Activated T-cell treated with anti-CD3 and anti-CD28 coated beads, Interleukin-2, amount 50 U/mL, for 1 hour (primary cell): ENCODE results near the gene RPL39.
"Not testable (repeated sequence)": the region's sequence is repeated elsewhere in the genome, so short reads cannot be mapped to it uniquely, and the experiment has no call there.

ENCODE experiments used
- DNase-seq: peaks from one replicate; pipeline ENCODE4 v3.0.0-alpha.2; 2020

RPL39 gene

DNA sequence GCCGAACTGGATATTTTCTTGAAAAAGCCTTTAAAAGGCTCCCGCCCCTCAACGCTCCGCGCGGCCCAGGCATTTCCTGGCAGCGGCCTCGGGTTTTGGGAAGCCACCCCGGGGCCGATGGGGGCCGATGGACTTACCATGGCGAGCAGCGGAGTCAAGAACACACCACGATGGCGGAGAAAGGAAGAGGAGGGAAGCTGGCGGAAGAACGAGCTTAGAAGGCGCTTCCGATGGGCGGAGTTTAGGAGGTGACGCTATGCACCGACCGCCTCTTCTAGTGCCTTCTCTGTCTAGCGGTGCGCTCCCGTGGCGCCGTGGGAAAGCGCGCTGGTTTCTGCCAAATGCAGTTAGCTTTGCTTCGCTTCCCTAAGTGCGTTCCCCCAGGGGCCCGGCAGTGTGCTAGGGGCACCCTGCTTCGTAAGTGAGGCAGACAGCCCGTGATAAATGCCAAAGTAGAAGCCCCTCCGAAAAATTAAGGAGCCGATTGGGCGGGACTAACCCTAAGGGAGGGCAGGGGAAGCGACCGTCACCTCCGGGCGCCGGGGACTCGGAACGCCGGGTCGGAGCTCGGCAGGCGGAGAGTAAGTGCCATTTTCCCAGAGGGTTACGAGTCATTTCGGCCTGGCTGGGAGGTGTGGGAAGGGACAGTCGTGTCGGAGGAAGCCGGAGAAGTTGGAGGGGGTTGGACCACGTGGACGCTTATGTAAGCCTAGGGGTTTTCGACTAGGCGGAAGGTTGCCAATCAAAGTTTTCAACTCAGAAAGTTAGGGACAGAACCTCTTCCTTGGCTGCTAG is at the start of gene RPL39:
Gene RPL39 (minus strand): TSS at position 194 of the 795 bp plus-strand sequence. CDS start 54 bp downstream, at position 140.
- DNase-seq = peak; percentile 77

DNA sequence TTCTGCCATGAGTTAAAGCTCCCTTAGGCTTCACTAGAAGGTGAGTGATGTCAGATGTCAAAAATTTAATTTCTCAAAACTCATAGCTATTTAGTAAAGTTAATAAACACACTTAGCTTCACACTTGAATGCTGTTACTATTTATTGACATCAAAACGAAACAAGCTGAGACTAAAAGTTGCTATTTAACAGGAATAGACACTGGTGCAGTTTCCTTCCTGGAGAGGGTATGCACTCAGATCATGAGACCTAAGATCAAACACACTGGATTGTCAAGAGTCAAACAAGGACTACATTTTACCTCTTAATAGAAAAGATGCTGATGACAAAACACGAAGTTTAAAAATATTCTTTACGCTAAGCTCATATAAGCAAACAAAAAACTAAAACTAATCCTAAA is 42.5 kb upstream of the RPL39 start:
- DNase-seq = no peak

DNA sequence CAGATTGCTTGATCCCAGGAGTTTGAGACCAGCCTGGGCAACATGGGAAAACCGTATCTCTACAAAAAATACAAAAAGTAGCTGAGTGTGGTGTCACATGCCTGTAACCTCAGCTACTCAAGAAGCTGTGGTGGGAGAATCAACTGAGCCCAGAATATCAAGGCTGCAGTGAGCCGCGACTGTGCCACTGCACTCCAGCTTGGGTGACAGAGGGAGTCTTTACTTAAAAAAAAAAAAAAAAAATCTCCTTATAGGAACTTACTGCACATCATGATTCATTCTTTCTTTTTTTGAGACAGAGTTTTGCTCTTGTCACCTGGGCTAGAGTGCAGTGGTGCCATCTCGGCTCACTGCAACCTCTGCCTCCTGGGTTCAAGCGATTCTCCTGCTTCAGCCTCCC is 37.0 kb upstream of the RPL39 start:
- no peak for DNase-seq

DNA sequence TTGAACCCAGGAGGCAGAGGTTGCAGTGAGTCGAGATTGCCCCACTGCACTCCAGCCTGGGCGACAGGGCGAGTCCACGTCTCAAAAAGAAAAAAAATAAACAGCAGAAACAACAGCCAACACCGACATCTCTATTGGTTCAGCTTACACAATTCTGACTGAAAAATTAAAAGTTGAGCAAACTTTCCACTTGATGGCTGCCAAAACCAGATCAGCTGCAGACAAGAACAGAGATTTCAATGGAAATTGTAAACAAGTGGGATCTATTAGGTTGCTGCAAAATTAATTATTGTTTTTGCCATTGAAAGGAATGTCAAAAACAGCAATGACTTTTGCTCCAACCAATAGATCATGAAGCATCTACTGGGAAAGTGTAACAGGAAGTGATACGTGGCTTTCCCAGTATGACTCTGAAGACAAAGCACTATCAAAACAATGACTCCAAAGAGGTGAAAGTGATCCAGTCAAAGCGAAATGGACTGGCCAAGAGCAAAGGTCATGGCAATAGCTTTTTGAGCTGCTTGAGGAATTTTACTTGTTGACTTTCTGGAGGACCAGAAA is 35.0 kb upstream of the RPL39 start:
- no peak for DNase-seq

DNA sequence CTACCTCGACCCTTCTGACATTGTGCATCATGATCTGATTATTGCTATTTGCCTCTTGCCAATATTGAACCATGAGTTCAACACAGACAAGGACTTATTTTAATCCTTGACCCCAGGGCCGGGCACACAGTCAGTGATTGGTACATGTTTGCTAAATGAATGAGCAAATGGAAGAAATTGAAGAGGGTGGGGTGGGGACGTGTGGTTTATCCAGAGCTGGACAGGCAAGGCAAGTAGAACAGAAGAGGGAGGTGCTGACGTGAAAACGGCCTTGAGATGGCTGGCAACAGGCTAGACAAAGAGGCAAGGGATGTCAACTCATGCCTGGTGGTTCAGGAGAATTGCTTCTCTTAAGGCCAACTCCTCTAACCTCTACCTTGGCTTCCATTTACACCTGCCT is 32.8 kb upstream of the RPL39 start:
- DNase-seq = not testable (repeated sequence)

DNA sequence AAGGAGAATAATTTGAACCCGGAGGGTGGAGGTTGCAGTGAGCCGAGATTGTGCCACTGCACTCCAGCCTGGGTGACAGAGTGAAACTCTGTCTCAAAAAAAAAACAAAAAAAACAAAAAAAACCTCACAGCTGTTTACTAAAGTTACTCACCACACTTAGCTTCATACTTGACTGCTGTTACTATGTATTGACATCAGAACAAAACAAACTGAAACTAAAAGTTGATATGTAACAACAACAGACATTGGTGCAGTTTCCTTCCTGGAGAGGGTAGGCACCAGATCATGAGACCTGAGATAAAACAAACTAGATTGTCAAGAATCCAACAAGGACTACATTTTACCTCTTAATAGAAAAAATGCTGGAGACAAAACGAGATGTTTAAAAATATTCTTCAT is 30.3 kb upstream of the RPL39 start:
- not testable (repeated sequence) for DNase-seq

DNA sequence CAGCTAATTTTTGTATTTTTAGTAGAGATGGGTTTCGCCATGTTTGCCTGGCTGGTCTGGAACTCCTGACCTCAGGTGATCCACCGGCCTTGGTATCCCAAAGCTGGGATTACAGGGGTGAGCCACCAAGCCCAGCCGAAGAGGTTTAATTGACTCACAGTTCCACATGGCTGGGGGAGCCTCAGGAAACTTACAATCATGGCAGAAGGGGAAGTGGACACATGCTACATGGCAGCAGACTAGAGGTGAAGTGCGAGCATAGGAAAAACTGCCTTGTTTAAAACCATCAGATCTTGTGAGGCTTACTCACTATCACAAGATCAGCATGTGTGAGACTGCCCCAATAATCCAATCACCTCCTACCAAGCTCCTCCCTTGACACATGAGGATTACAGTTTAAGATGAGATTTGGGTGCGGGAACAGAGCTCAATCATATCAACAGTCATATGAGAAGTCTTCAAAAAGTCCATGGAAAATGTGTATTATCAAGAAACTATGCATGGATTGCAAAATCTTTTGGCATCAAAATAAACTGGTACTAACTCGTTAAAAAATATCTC is 25.8 kb upstream of the RPL39 start:
- no peak for DNase-seq

DNA sequence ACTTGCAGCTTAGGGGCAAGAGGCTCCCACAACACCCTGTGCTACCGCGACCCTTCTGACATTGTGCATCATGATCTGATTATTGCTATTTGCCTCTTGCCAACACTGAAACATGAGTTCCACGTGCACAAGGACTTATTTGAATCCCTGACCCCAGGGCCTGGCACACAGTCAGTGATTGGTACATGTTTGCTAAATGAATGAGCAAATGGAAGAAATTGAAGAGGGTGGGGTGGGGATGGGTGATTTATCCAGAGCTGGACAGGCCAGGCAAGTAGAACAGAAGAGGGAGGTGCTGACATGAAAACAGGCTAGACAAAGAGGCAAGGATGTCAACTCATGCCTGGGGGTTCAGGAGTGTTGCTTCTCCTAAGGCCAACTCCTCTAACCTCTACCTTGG is 24.9 kb upstream of the RPL39 start:
- no peak for DNase-seq

DNA sequence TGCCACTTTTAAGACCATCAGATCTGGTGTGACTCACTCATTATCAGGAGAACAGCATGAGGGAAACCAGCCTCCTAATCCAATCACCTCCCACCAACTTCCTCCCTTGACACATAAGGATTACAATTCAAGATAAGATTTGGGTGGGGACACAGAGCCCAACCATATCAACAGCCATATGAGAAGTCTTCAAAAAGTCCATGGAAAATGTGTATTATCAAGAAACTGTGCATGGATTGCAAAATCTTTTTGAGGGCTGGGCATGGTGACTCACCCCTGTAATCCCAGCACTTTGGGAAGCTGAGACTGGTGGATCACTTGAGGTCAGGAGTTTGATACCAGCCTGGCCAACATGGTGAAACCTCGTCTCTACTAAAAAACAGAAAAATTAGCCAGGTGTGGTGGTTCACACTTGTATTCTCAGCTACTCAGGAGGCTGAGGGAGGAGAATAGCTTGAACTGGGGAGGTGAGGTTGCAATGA is 17.8 kb upstream of the RPL39 start:
- DNase-seq = no peak

DNA sequence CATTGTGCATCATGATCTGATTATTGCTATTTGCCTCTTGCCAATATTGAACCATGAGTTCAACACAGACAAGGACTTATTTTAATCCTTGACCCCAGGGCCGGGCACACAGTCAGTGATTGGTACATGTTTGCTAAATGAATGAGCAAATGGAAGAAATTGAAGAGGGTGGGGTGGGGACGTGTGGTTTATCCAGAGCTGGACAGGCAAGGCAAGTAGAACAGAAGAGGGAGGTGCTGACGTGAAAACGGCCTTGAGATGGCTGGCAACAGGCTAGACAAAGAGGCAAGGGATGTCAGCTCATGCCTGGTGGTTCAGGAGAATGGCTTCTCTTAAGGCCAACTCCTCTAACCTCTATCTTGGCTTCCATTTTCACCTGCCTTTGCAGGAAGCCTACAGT is 17.0 kb upstream of the RPL39 start:
- DNase-seq = not testable (repeated sequence)

DNA sequence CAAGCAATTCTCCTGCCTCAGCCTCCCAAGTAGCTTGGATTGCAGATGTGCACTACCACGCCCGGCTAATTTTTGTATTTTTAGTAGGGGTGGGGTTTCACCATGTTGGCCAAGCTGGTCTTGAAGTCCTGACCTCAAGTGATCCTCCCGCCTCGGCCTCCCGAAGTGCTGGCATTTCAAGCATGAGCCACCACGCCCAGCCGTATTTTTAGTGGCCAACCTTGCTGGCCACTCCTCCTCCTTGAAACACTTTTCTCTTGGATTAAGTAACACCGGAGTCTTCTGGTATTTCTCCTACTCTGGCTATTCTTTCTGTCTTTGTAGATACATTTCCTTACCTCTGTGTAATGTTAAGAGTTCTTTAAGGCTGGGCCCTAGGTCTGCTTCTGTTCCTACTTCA is 11.1 kb upstream of the RPL39 start:
- DNase-seq = no peak

DNA sequence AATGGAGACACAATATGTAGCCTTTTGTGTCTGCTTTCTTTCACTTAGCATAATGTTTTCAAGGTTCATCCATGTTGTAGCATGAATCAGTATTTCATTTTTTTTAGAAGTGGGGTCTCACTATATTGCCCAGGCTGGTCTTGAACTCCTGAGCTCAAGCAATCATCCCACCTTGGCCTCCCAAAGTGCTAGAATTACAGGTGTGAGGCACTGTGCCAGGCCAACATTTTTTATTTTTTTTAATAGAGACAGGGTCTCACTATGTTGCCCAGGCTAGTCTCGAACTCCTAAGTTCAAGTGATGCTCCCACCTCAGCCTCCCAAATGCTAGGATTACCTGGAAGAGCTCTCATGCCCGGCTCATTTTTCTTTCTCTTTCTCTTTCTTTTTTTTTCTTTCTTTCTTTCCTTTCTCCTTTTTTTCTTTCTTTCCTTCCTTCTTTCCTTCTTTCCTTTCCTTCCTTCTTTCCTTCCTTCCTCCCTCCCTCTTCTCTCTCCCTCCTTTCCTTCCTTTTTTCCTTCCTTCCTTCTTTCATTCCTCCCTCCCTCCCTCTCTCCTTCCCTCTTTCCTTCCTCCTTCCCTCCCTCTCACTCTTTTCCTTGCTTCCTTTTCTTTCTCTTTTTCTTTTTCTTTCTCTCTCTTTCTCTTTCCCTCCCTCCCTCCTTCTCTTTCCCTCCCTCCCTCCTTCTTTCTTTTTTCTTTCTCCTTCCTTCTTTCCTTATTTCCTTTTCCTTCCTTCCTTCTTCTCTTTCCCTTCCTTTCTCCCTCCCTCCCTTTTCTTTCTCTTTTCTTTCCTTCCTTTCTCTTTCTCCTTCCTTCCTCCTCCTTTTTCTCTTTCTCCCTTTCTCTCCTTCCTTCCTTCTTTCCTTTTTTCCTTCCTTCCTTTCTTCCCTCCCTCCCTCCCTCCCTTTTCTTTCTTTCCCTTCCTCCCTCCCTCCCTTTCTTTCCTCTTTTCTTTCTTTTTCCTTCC is 10.1 kb upstream of the RPL39 start:
- DNase-seq = no peak

DNA sequence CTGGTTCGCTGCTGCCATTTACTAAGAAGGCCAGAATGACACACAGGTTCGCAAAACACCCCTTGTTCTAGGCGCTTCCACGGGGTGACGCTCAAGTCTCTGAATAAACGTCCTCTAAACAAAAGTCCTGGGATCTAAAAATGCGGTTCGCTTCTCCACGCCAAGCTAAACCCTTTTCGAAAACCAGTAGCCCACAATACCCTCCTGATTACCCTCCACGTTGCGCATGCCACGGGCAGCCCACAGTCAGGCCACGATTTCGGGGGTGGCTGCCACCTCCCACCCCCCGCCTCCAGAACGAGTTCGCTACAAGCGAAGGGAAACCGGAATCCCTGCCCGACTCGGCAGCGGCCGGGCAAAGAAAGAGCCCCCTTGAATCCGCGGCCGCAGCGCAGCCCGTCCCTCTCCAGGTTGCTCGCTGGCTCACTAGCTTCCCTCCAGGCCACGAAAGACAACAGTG is 423 bp downstream of the RPL39 start:
- DNase-seq = peak; percentile 52

DNA sequence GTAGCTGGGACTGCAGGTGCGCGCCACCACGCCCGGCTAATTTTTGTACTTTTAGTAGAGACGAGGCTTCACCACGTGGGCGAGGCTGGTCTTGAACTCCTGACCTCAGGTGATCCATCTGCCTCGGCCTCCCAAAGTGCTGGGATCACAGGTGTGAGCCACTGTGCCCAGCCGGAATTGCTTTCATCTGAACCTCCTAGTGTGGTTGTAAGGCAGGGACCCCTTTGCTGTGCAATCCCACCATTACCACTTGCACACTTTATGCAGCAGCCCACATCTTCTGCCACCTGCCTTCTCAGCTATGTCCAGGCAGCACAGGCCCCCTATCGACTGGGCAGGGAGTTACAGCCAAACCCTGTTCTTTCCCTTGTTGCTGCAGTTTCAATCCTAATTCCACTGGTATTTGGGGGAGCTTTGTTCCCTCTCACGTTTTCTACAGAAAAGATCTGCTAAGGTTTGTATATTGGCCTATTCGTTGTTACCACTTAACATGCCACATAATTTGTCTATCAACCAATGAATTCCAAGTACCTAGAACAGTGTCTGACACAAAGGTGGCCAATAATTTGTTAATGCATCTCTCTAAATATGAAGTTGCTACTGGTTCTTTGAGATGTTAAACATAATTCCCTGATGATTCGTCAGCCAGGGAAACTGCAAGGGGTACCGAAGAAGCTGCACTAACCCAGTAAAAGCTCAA is 6.5 kb downstream of the RPL39 start:
- peak; percentile 60 for DNase-seq

DNA sequence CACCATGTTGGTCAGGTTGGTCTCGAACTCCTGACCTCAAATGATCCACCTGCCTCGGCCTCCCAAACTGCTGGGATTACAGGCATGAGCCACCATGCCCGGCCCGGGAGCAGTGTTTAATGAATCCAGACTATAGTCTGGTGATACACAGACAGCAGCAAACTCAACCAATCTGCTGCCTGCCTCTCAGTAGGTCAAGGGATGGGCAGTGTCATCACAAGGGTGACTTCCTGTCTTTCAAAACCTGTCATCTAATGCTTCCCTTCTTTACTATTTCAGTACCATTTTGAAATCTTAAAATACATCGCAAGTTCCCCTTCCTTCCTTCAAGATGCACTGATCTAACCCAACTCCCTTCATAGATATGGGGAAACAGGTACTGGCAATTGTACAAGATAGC is 8.4 kb downstream of the RPL39 start:
- no peak for DNase-seq

DNA sequence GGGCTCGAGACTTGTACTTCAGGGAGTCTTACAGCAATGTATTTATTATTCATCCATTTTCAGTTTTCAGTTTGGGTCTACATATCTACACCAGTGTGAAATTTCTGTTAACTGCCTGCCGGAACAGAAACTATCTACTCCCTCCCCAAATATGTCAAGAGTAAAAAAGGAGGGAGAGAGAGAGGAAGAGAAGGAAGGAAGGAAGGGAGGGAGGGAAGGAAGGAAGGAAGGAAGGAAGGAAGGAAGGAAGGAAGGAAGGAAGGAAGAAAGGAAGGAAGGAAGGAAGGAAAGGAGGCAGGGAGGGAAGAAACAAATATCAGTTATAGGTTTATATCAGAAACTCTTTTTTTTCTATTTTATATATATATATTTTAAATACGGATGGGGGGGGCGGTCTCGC is 12.6 kb downstream of the RPL39 start:
- no peak for DNase-seq

DNA sequence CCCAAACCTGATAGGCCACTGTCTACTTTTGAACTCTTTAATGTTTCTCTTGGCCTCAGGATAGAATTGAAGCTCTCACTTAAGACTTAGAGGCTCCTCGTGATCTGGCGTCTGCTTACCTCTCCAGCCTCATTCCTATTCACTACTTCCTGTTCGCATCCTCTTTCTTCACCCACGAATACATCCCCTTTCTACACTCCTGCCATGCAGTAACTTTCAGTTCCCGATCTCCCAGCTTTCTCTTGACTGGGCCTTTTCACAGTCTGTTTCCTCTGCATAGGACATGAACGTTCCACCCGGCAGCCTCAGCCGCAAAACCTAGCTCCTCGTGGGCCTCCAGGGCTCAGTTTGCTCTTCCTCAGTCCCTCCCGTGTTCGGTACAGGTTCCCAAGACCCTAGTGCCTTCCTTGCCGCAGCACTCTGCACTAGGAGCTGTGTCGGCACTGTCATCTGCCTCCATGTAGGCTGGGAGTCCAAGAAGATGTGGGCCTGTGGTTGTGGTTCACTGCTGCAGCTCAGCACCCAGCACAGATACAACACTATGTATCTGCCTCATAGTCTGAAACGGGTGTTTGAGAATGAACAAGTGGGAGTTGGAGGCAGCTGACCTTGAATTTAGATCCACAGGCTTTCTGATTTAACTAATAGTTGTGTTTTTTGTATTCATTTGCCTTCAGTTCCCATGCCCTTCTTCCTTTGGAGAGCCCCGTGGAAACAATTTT is 15.8 kb downstream of the RPL39 start:
- DNase-seq = no peak

DNA sequence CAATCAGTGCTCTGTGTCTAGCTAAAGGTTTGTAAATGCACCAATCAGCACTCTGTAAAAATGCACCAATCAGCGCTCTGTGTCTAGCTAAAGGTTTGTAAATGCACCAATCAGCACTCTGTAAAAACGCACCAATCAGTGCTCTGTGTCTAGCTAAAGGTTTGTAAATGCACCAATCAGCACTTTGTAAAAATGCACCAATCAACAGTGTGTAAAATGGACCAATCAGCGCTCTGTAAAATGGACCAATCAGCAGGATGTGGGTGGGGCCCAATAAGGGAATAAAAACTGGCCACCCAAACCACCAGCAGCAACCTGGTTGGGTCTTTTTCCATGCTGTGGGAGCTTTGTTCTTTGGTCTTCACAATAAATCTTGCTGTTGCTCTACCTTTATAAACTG is 22.0 kb downstream of the RPL39 start:
- not testable (repeated sequence) for DNase-seq

DNA sequence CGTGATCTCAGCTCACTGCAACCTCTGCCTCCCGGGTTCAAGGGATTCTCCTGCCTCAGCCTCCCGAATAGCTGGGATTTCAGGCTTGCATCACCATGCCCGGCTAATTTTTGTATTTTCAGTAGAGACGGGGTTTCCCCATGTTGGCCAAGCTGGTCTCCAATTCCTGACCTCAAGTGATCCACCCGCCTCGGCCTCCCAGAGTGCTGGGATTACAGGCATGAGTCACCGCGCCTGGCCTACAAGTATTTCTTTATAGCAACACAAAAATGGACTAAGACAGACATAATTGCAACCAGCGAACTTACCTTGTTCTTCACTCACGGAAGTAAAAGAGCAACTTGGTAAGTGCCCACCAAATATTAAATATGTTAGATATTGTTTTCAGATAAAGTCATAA is 23.0 kb downstream of the RPL39 start:
- DNase-seq = not testable (repeated sequence)

DNA sequence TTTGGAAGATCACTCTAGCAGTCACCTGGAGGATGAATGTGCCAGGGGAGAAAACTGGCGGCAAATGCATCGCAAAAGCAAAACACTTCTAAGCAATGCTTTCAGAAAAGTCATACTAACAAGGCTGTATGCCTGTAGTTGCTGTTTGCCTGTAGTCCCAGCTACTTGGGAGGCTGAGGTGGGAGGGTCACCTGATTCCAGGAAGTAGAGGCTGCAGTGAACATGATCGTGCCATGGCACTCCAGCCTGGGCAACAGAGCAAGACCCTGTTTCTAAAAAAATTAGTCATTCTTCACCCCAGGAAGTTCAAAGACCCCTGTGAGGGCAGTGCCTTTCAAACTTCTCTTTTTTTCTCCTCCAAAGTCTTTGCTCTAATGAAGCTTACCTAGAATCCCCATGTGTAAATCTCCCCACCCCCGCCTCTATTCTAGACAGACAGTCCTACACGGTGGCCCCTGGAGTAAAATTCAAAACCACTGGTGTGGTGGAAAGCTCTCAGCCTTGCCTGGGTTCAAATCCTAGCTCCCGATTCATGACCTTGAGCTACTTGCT is 27.5 kb downstream of the RPL39 start:
- DNase-seq = no peak

DNA sequence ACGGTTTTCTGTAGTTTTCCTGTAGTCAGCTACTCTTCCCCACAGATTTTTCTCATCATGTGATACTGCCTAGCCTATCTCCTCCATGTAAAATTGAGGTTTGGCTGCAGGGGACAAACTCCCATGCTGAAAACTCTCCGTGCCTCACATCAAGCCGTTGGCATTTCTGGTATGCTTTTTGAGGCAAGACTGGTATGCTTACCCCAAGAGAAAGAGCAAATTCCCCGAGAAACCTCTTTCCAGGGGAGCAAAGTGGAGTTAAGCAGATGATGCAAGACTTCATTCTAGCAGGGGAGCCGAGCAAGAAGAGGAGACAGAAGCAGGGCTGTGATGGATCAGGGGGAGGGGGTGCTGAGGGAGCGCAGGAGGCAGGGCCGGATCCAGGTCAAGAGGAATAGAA is 28.2 kb downstream of the RPL39 start:
- no peak for DNase-seq
